H1 (cell line): Measurements from ENCODE around the gene ACTC1. TPM values are rescaled to one million over a fixed set of nuclear protein-coding genes. Genes with fewer than 3 reads are reported as not detected.

Experiments used
- CTCF ChIA-PET: fragments of 300-600 bp; sonication (Branson Sonifier 250); formaldehyde crosslinking; loops from one replicate; lab custom pipeline; 2021; ENCODE audit not compliant: partially characterized antibody; lab: Charles Lee
- POLR2A ChIA-PET: fragments of 300-600 bp; sonication (Branson Sonifier 250); formaldehyde crosslinking; loops from one replicate; lab custom pipeline; 2021; ENCODE audit warnings: inconsistent platforms; ENCODE audit not compliant: partially characterized antibody; lab: Charles Lee
- DNase-seq, 2 experiments: peaks; one replicate each; pipeline versions ENCODE4 v3.0.0 to v3.0.0-alpha.2; 2010 to 2022; ENCODE audit warnings: low spot score in 2 of 2, low read depth in 1 of 2, mixed read lengths in 1 of 2
- FAIRE-seq: peaks from 2 replicates; lab custom pipeline; 2011; peaks lifted over from hg19 to GRCh38; lab: Jason Lieb, UNC
- H2AFZ ChIP-seq: 2 replicates; pipeline ENCODE4 v1.8.1; 2012; ENCODE audit warnings: low read length, inconsistent platforms
- H2AK5ac ChIP-seq: 2 replicates; pipeline ENCODE4 v1.6.1; 2013; ENCODE audit warnings: low read depth, low read length
- H2BK120ac ChIP-seq: replicated peaks from 2 replicates; pipeline ENCODE3; 2013; ENCODE audit warnings: low read depth, low read length, inconsistent platforms
- H2BK12ac ChIP-seq: 2 replicates; pipeline ENCODE4 v1.6.1; 2013; ENCODE audit warnings: low read depth, low read length
- H2BK15ac ChIP-seq: 2 replicates; pipeline ENCODE4 v1.6.1; 2013; ENCODE audit warnings: low read length
- H2BK20ac ChIP-seq: 2 replicates; pipeline ENCODE4 v1.6.1; 2013; ENCODE audit warnings: low read length
- H2BK5ac ChIP-seq: 2 replicates; pipeline ENCODE4 v1.6.1; 2013; ENCODE audit warnings: low read depth, low read length
- H3K14ac ChIP-seq: 2 replicates; pipeline ENCODE4 v1.6.1; 2013; ENCODE audit warnings: inconsistent platforms; ENCODE audit not compliant: insufficient read length
- H3K18ac ChIP-seq: 2 replicates; pipeline ENCODE4 v1.6.1; 2013; ENCODE audit warnings: low read length; ENCODE audit errors: extremely low read depth
- H3K23ac ChIP-seq: 2 replicates; pipeline ENCODE4 v1.6.1; 2013; ENCODE audit warnings: inconsistent platforms; ENCODE audit not compliant: insufficient read length
- H3K23me2 ChIP-seq: 2 replicates; pipeline ENCODE4 v1.6.1; 2013; ENCODE audit warnings: low read depth, low read length
- H3K27ac ChIP-seq: 2 replicates; pipeline ENCODE4 v1.6.1; 2011; ENCODE audit warnings: low read depth, low read length, inconsistent platforms
- H3K27me3 ChIP-seq, 4 experiments: replicated peaks in 1 of 4; 1 replicate in 1 of 4; 2 replicates in 3 of 4; pipeline versions ENCODE4 v1.6.1 to v1.8.1; 2011 to 2013; ENCODE audit warnings: low read length in 3 of 4, mild to moderate bottlenecking in 3 of 4, inconsistent platforms in 2 of 4, mixed read lengths in 2 of 4, moderate library complexity in 1 of 4; ENCODE audit not compliant: control insufficient read depth in 3 of 4, insufficient read depth in 3 of 4; ENCODE audit errors: extremely low read depth in 1 of 4
- H3K36me3 ChIP-seq, 4 experiments: 2 replicates each; pipeline versions ENCODE4 v1.6.1 to v1.8.1; 2011 to 2013; ENCODE audit warnings: mild to moderate bottlenecking in 4 of 4, low read length in 3 of 4, moderate library complexity in 2 of 4, control low read depth in 1 of 4, inconsistent platforms in 1 of 4; ENCODE audit not compliant: insufficient read depth in 4 of 4, control insufficient read depth in 2 of 4
- H3K4ac ChIP-seq: replicated peaks from 2 replicates; pipeline ENCODE3; 2013; ENCODE audit warnings: low read length, low read depth, mixed read lengths, inconsistent platforms; ENCODE audit not compliant: insufficient read length
- H3K4me1 ChIP-seq, 4 experiments: replicated peaks in 1 of 4; 1 replicate in 1 of 4; 2 replicates in 3 of 4; pipeline versions ENCODE4 v1.6.1 to v1.8.1; 2011 to 2013; ENCODE audit warnings: low read length in 3 of 4, inconsistent platforms in 2 of 4, mixed read lengths in 1 of 4; ENCODE audit not compliant: insufficient read depth in 4 of 4, control insufficient read depth in 3 of 4
- H3K4me2 ChIP-seq, 2 experiments: 2 replicates each; pipeline versions ENCODE4 v1.6.1 to v1.8.1; 2011 to 2013; ENCODE audit warnings: low read depth in 2 of 2, low read length in 2 of 2, control low read depth in 1 of 2, inconsistent platforms in 1 of 2, mild to moderate bottlenecking in 1 of 2; ENCODE audit not compliant: insufficient read depth in 1 of 2
- H3K4me3 ChIP-seq, 4 experiments: fragments of 200-600, 300-600 bp in 1 of 4; sonication (generic), shearing (Covaris generic), sonication (Bioruptor Twin) in 1 of 4; 2 replicates each; pipeline versions ENCODE4 v1.5.1 to v1.8.1; 2011 to 2016; ENCODE audit warnings: low read length in 4 of 4, low read depth in 3 of 4, control low read depth in 2 of 4, inconsistent platforms in 2 of 4, mild to moderate bottlenecking in 2 of 4, mixed read lengths in 1 of 4, moderate library complexity in 1 of 4; ENCODE audit not compliant: insufficient read depth in 2 of 4; ENCODE audit errors: extremely low read depth in 1 of 4
- H3K56ac ChIP-seq: replicated peaks from 2 replicates; pipeline ENCODE3; 2013; ENCODE audit warnings: low read depth, mild to moderate bottlenecking, mixed read lengths, low read length, inconsistent platforms; ENCODE audit not compliant: insufficient read length
- H3K79me1 ChIP-seq: 2 replicates; pipeline ENCODE4 v1.6.1; 2013; ENCODE audit warnings: low read depth, low read length, control low read depth
- H3K79me2 ChIP-seq, 2 experiments: 2 replicates each; pipeline versions ENCODE4 v1.6.1 to v1.8.1; 2012 to 2013; ENCODE audit warnings: low read length in 2 of 2, mild to moderate bottlenecking in 2 of 2, inconsistent platforms in 1 of 2; ENCODE audit not compliant: insufficient read depth in 2 of 2, control insufficient read depth in 1 of 2
- H3K9ac ChIP-seq, 4 experiments: replicated peaks in 1 of 4; 1 replicate in 1 of 4; 2 replicates in 3 of 4; pipeline versions ENCODE4 v1.6.1 to v1.8.1; 2011 to 2013; ENCODE audit warnings: low read depth in 3 of 4, low read length in 3 of 4, control low read depth in 2 of 4, mild to moderate bottlenecking in 2 of 4, moderate library complexity in 2 of 4, inconsistent platforms in 1 of 4; ENCODE audit errors: extremely low read depth in 1 of 4
- H3K9me3 ChIP-seq, 2 experiments: 2 replicates each; pipeline versions ENCODE4 v1.6.1 to v1.8.1; 2012 to 2013; ENCODE audit warnings: mild to moderate bottlenecking in 2 of 2, moderate library complexity in 2 of 2, control low read depth in 1 of 2, inconsistent platforms in 1 of 2, low read depth in 1 of 2, low read length in 1 of 2, mixed read lengths in 1 of 2; ENCODE audit not compliant: insufficient read depth in 2 of 2
- H4K20me1 ChIP-seq, 2 experiments: replicated peaks in 1 of 2; 2 replicates each; pipeline versions ENCODE3 to v1.8.1; 2011 to 2013; ENCODE audit warnings: inconsistent platforms in 2 of 2, low read length in 2 of 2, mild to moderate bottlenecking in 1 of 2; ENCODE audit not compliant: insufficient read depth in 2 of 2, control insufficient read depth in 1 of 2
- H4K5ac ChIP-seq: 2 replicates; pipeline ENCODE4 v1.6.1; 2013; ENCODE audit warnings: low read length, low read depth, mixed read lengths, inconsistent platforms; ENCODE audit not compliant: insufficient read length
- H4K8ac ChIP-seq: 2 replicates; pipeline ENCODE4 v1.8.0; 2013; ENCODE audit warnings: mild to moderate bottlenecking, moderate library complexity, low read length, inconsistent platforms; ENCODE audit not compliant: insufficient read depth; ENCODE audit errors: extremely low read depth
- H4K91ac ChIP-seq: replicated peaks from 2 replicates; pipeline ENCODE3; 2013; ENCODE audit warnings: low read length, mixed read lengths, inconsistent platforms; ENCODE audit not compliant: insufficient read length
- POU5F1 ChIP-seq: IDR thresholded peaks from 2 replicates; pipeline ENCODE4 v1.6.1; 2011; ENCODE audit warnings: low read depth, mild to moderate bottlenecking, low read length, moderate library complexity
- WGBS, 2 experiments: shearing (Covaris generic) in 1 of 2; methylation state at CpG; one replicate each; pipeline versions ENCODE4 v1.1.6 to v1.1.7; 2013 to 2015; ENCODE audit warnings: low lambda C conversion rate in 2 of 2, mixed read lengths in 2 of 2, inconsistent platforms in 1 of 2, low coverage in 1 of 2, missing lambda C conversion rate in 1 of 2; ENCODE audit not compliant: insufficient replicate concordance in 2 of 2, insufficient coverage in 1 of 2, insufficient read length in 1 of 2; ENCODE audit errors: extremely low coverage in 1 of 2, missing lambda C conversion rate in 1 of 2; 5-methylcytosine and 5-hydroxymethylcytosine counted together
- polyA plus RNA-seq, 7 experiments: library from polyadenylated mRNA; depleted of rRNA in 3 of 7; stranded (reverse) in 5 of 7; unstranded in 2 of 7; fragments of >200 nt in 5 of 7; fragments of 200-250 nt in 2 of 7; gene quantifications; 1 replicate in 5 of 7; 2 replicates in 1 of 7; 4 replicates in 1 of 7; pipeline versions ENCODE4 v1.2.1 to v1.2.3, GENCODE V29; 2011 to 2013; ENCODE audit warnings: missing spikeins in 2 of 7, mixed read lengths in 2 of 7
- total RNA-seq: library from RNA; stranded (reverse); fragmentation: NEBNext Ultra II Directional; extraction: Animal tissue kit (Norgen Biotek cat#: 25700); gene quantifications from 2 replicates; pipeline ENCODE4 v1.2.1, GENCODE V29; 2021

The ACTC1 gene
- total and polyA plus RNA-seq, 2 of the 8 experiments (the other 6 are each of a cell fraction or from before 2014, with no cell fraction given) = 37.6 to 90.0 TPM

DNA sequence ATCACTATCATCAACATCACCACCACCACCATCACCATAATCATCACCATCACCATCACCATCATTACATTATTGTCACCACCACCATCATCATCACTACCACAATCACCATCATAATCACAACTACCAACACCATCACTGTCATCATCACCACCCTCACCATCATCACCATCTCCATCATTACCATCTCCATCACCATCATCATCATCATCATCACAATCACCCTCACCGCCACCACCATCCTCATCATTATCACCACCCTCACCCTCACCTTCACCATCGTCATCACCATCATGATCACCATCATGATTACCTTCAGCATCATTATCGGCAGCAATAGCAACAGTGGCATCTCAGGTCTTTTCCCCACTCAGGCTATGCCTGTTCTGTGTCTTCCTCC is 42.9 kb upstream of the ACTC1 start:
- Histone ChIP-seq H3K9me3 (no peaks in the 10 kb centered on the region), H3K79me2 (no peaks in the 10 kb centered on the region), H3K4me3 (no peak overlapping the region), H2BK5ac (no peak overlapping the region), H4K91ac (no peak overlapping the region), H2AFZ (no peak overlapping the region), H3K9ac (no peak overlapping the region), H4K20me1 (peaks cover 0 to 2% of the 10 kb centered on the region in 2 experiments), H3K4me1 (no peaks in the 10 kb centered on the region), H3K14ac (no peak overlapping the region), H3K27me3 (no peaks in the 10 kb centered on the region), H3K79me1 (no peaks in the 10 kb centered on the region), H4K5ac (no peak overlapping the region), H3K4me2 (no peak overlapping the region), H3K18ac (no peak overlapping the region), H2BK20ac (no peak overlapping the region), H2BK12ac (no peak overlapping the region), H4K8ac (no peak overlapping the region), H3K56ac (no peak overlapping the region), H2AK5ac (no peak overlapping the region), H3K23ac (no peak overlapping the region), H3K23me2 (peaks cover 4% of the 10 kb centered on the region; the same call in 1 of the 2 replicates), H3K27ac (no peak overlapping the region), H2BK120ac (no peak overlapping the region), H2BK15ac (no peak overlapping the region), H3K36me3 (no peaks in the 10 kb centered on the region), H3K4ac (no peak overlapping the region)
- no peak for FAIRE-seq
- ChIA-PET POLR2A (no interaction called here), CTCF (interaction anchor here (1.0 kb wide), 1 partner anchor 144 kb away, joined by 3 read pairs; no protein-coding TSS in a partner anchor)
- WGBS, 2 experiments = 91% methylated on average over 3 of the region's 3 CpGs; no CpG with 5 or more reads in 1 of the 2 experiments
- no peak for DNase-seq
- no peak for TF ChIP-seq POU5F1
